Stimulated activated CD8-positive, alpha-beta memory T cell treated with anti-CD3 and anti-CD28 coated beads, Interleukin-7, amount 100 ng/mL, for 1 hour (primary cell): ENCODE data around the gene ALDH3A1.

Experiments
- DNase-seq, 2 donors: peaks; one replicate each; pipeline ENCODE4 v3.0.0-alpha.2; 2020; ENCODE audit warnings: low read depth in 2 of 2

ALDH3A1 gene

GRCh38 chr17:19703828-19704613, 44.1 kb downstream of the ALDH3A1 start:
- no peak for DNase-seq

- no peak for DNase-seq
Measured at GRCh38 chr17:19703106-19703827, 44.8 kb downstream of the ALDH3A1 start.

- DNase-seq, result no peak
Measured at GRCh38 chr17:19702217-19702641, 45.9 kb downstream of the ALDH3A1 start.
